HCT116 (cell line): ENCODE results near the gene MAP10.
"Not testable (repeated sequence)": the region's sequence is repeated elsewhere in the genome, so short reads cannot be mapped to it uniquely, and the experiment has no call there.

Experiments
- CEBPB ChIP-seq: IDR thresholded peaks from 2 replicates; pipeline ENCODE4 v1.6.1; 2012; ENCODE audit warnings: low read depth
- EZH2 ChIP-seq: fragments of 200-600 bp; sonication (generic); IDR thresholded peaks from 2 replicates; pipeline ENCODE4 v1.6.1; 2017; ENCODE audit warnings: antibody characterized with exemption, mixed run types
- RAD21 ChIP-seq: IDR thresholded peaks from 2 replicates; pipeline ENCODE4 v1.6.1; 2012; ENCODE audit warnings: low read depth, mild to moderate bottlenecking
- ZFX ChIP-seq: fragments of 450-650 bp; IDR thresholded peaks from 2 replicates; pipeline ENCODE4 v1.6.1; 2017
- TF ChIP-seq, protein P1 (sequence below), 3 experiments: fragments of 200-600 bp in 1 of 3; sonication (generic) in 1 of 3; IDR thresholded peaks in 2 of 3; conservative IDR thresholded peaks in 1 of 3; 2 replicates each; pipeline ENCODE4 v1.5.1; 2012 to 2017; ENCODE audit warnings: low read depth in 2 of 3, low read length in 2 of 3, antibody characterized with exemption in 1 of 3, borderline replicate concordance in 1 of 3, control low read depth in 1 of 3, mild to moderate bottlenecking in 1 of 3, mixed read lengths in 1 of 3, mixed run types in 1 of 3, moderate library complexity in 1 of 3; ENCODE audit not compliant: insufficient read depth in 1 of 3

DNA sequence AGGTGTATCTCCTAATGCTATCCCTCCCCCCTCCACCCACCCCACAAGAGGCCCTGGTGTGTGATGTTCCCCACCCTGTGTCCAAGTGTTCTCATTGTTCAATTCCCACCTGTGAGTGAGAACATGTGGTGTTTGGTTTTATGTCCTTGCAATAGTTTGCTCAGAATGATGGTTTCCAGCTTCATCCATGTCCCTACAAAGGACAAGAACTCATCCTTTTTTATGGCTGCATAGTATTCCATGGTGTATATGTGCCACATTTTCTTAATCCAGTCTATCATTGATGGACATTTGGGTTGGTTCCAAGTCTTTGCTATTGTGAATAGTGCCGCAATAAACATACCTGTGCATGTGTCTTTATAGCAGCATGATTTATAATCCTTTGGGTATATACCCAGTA, 19.6 kb upstream of the MAP10 start:
- TF ChIP-seq EZH2, RAD21, CEBPB, ZFX: not testable (repeated sequence)
- TF ChIP-seq, protein P1, sequence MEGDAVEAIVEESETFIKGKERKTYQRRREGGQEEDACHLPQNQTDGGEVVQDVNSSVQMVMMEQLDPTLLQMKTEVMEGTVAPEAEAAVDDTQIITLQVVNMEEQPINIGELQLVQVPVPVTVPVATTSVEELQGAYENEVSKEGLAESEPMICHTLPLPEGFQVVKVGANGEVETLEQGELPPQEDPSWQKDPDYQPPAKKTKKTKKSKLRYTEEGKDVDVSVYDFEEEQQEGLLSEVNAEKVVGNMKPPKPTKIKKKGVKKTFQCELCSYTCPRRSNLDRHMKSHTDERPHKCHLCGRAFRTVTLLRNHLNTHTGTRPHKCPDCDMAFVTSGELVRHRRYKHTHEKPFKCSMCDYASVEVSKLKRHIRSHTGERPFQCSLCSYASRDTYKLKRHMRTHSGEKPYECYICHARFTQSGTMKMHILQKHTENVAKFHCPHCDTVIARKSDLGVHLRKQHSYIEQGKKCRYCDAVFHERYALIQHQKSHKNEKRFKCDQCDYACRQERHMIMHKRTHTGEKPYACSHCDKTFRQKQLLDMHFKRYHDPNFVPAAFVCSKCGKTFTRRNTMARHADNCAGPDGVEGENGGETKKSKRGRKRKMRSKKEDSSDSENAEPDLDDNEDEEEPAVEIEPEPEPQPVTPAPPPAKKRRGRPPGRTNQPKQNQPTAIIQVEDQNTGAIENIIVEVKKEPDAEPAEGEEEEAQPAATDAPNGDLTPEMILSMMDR (IDR thresholded peaks at IDR 0.05 in 2 of 3, conservative IDR thresholded peaks at IDR 0.05 in 1 of 3; ENCODE audit: borderline replicate concordance in 1 of 3, insufficient read depth in 1 of 3, low read depth in 2 of 3, low read length in 2 of 3), result not testable (repeated sequence)
